PFSK-1 (cell line): ENCODE results near the gene RYK.

Experiments
- FOXP2 ChIP-seq: optimal IDR thresholded peaks from 2 replicates; pipeline ENCODE3; 2011; ENCODE audit warnings: borderline replicate concordance, control low read depth, inconsistent platforms; ENCODE audit not compliant: insufficient read depth; ENCODE audit errors: extremely low read length, extremely low read depth
- POLR2AphosphoS5 ChIP-seq: IDR thresholded peaks from 2 replicates; pipeline ENCODE4 v1.6.1; 2012; ENCODE audit warnings: low read depth, mild to moderate bottlenecking, control low read depth, low read length, moderate library complexity
- REST ChIP-seq, 2 experiments: IDR thresholded peaks; 2 replicates each; pipeline versions ENCODE4 v1.6.1 to v1.8.0; 2011 to 2012; ENCODE audit warnings: low read depth in 2 of 2, low read length in 2 of 2, control low read depth in 1 of 2, inconsistent platforms in 1 of 2, mild to moderate bottlenecking in 1 of 2, moderate library complexity in 1 of 2; ENCODE audit not compliant: insufficient read depth in 1 of 2
- SIN3A ChIP-seq: IDR thresholded peaks from 2 replicates; pipeline ENCODE4 v1.6.1; 2012; ENCODE audit warnings: mild to moderate bottlenecking, low read length, moderate library complexity, borderline replicate concordance; ENCODE audit not compliant: insufficient read depth
- TAF1 ChIP-seq: IDR thresholded peaks from 2 replicates; pipeline ENCODE4 v1.6.1; 2012; ENCODE audit warnings: low read length, control low read depth, borderline replicate concordance; ENCODE audit not compliant: insufficient read depth

GRCh38 chr3:134149286-134149685, 101.4 kb downstream of the RYK start:
- no peak for TF ChIP-seq REST (IDR thresholded peaks at IDR 0.05; ENCODE audit: insufficient read depth in 1 of 2, low read depth in 2 of 2, low read length in 2 of 2)
- TF ChIP-seq TAF1 = no peak
- TF ChIP-seq POLR2AphosphoS5 = no peak
- no peak for TF ChIP-seq SIN3A
- no peak for TF ChIP-seq FOXP2
